HG02981 (cell line): ENCODE data around the gene CLCNKA.
"Not testable (repeated sequence)": the region's sequence is repeated elsewhere in the genome, so short reads cannot be mapped to it uniquely, and the experiment has no call there.

Experiments used
- ATAC-seq: cut with Tn5 transposase; IDR thresholded peaks from one replicate; pipeline ENCODE4 v1.9.1; 2021; ENCODE audit warnings: mild to moderate bottlenecking, moderate library complexity; ENCODE audit not compliant: unreplicated experiment

CLCNKA gene

GRCh38 chr1:15997076-15997585 lies 24.7 kb upstream of the CLCNKA start:
- no peak for ATAC-seq

GRCh38 chr1:15997637-15998280 lies 24.1 kb upstream of the CLCNKA start:
- ATAC-seq = no peak

- no peak for ATAC-seq
These were observed 22.9 kb upstream of the CLCNKA start for GRCh38 chr1:15998929-15999328.

GRCh38 chr1:16001274-16001673 lies 20.6 kb upstream of the CLCNKA start:
- not testable (repeated sequence) for ATAC-seq

- ATAC-seq = no peak
These were observed 16.2 kb upstream of the CLCNKA start for GRCh38 chr1:16005597-16005996.

- ATAC-seq = no peak
These were observed 15.8 kb upstream of the CLCNKA start for GRCh38 chr1:16006010-16006409.

GRCh38 chr1:16006552-16007485 lies 15.0 kb upstream of the CLCNKA start:
- no peak for ATAC-seq

GRCh38 chr1:16007671-16008341 lies 14.0 kb upstream of the CLCNKA start:
- no peak for ATAC-seq

GRCh38 chr1:16009030-16009460 lies 12.8 kb upstream of the CLCNKA start:
- ATAC-seq = no peak

GRCh38 chr1:16009678-16010077 lies 12.2 kb upstream of the CLCNKA start:
- no peak for ATAC-seq

- no peak for ATAC-seq
These were observed 11.0 kb upstream of the CLCNKA start for GRCh38 chr1:16010837-16011236.

- no peak for ATAC-seq
These were observed 9.8 kb upstream of the CLCNKA start for GRCh38 chr1:16011936-16012589.

GRCh38 chr1:16012590-16013219 lies 9.1 kb upstream of the CLCNKA start:
- ATAC-seq = no peak

GRCh38 chr1:16013220-16013907 lies 8.5 kb upstream of the CLCNKA start:
- ATAC-seq = no peak

- ATAC-seq = no peak
These were observed 8.0 kb upstream of the CLCNKA start for GRCh38 chr1:16013908-16014258.

GRCh38 chr1:16014509-16015482 lies 7.0 kb upstream of the CLCNKA start:
- no peak for ATAC-seq

GRCh38 chr1:16015491-16015890 lies 6.3 kb upstream of the CLCNKA start:
- ATAC-seq = no peak

GRCh38 chr1:16015960-16016901 lies 5.6 kb upstream of the CLCNKA start:
- ATAC-seq = no peak
